ENCODE measurements around the gene CEP131. TPM values are rescaled to one million over a fixed set of nuclear protein-coding genes. Genes with fewer than 3 reads are reported as not detected.

The CEP131 gene
- total and polyA plus RNA-seq, 2 of the 8 experiments (the other 6 are each of a cell fraction or from before 2014, with no cell fraction given): 5.9 to 23.2 TPM

GRCh38 chr17:81186203-81186602 is 36.6 kb downstream of the CEP131 start (continued):
- TF ChIP-seq CHD7 (IDR thresholded peaks at IDR 0.05; ENCODE audit: insufficient replicate concordance, low read length): no peak
- TF ChIP-seq HDAC6 (IDR thresholded peaks at IDR 0.05; ENCODE audit: low read depth, low read length): no peak
- no peak for TF ChIP-seq SP2 (IDR thresholded peaks at IDR 0.05; ENCODE audit: low read length)
- no peak for TF ChIP-seq SP4 (IDR thresholded peaks at IDR 0.05; ENCODE audit: low read length)
- TF ChIP-seq RNF2 (IDR thresholded peaks at IDR 0.05; ENCODE audit: borderline replicate concordance, low read depth, low read length, missing control alignments, poor library complexity, severe bottlenecking): no peak
- TF ChIP-seq TCF12 (IDR thresholded peaks at IDR 0.05; ENCODE audit: low read depth, low read length): no peak
- TF ChIP-seq POU5F1 (IDR thresholded peaks at IDR 0.05; ENCODE audit: low read depth, low read length): no peak
- TF ChIP-seq SIN3A (conservative IDR thresholded peaks at IDR 0.05 in 1 of 2, IDR thresholded peaks at IDR 0.05 in 1 of 2; ENCODE audit: low read depth in 1 of 2, low read length in 2 of 2): no peak
- TF ChIP-seq EGR1 (IDR thresholded peaks at IDR 0.05; ENCODE audit: borderline replicate concordance, low read depth, low read length): no peak
- TF ChIP-seq SIX5 (IDR thresholded peaks at IDR 0.05; ENCODE audit: low read depth, low read length): no peak
- no peak for TF ChIP-seq TAF7 (optimal IDR thresholded peaks at IDR 0.05; ENCODE audit: borderline replicate concordance, low read depth, low read length)
- no peak for TF ChIP-seq SP1 (IDR thresholded peaks at IDR 0.05; ENCODE audit: low read depth, low read length)

Measured in H1 (cell line).